ENCODE results near the gene GLE1.
"Not testable (repeated sequence)": the region's sequence is repeated elsewhere in the genome, so short reads cannot be mapped to it uniquely, and the experiment has no call there.

The GLE1 gene

DNA sequence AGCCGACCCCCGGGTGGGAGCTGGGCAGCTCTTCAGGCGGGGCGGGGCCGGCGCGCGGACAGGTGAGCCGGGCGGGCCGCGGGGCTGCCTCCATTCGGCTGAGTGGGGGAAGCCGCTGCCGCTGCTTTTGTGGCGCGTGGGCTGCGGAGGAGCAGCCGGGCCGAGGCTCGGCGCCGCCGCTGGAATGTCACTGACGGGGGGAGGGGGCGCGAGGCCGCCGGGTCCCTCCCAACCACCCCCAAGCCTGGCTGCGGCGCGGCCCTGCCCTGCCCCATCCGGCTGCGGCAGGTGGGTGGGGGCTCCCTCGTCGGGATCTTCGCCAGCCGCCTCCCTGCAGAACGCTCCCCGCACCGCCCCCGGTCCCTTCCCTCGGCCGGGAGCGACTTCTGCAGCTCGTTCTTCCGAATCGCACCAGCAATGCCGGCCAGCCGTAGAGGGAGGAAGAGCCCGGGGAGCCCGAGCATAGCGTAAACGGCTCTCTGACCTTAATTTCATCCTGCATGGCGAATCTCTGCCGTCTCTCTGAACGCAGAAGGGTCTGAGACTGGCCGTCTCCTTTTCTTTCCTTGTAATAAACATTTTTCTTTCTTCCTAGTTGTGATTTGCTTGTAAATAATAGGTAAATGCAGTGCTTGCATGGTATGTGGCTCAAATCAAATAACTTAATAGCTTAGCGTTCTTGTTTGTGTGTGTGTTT, 48.4 kb downstream of the GLE1 start:
- DNase-seq = peak; percentile 59

GRCh38 chr9:128553728-128554127, 49.2 kb downstream of the GLE1 start:
- no peak for DNase-seq

DNA sequence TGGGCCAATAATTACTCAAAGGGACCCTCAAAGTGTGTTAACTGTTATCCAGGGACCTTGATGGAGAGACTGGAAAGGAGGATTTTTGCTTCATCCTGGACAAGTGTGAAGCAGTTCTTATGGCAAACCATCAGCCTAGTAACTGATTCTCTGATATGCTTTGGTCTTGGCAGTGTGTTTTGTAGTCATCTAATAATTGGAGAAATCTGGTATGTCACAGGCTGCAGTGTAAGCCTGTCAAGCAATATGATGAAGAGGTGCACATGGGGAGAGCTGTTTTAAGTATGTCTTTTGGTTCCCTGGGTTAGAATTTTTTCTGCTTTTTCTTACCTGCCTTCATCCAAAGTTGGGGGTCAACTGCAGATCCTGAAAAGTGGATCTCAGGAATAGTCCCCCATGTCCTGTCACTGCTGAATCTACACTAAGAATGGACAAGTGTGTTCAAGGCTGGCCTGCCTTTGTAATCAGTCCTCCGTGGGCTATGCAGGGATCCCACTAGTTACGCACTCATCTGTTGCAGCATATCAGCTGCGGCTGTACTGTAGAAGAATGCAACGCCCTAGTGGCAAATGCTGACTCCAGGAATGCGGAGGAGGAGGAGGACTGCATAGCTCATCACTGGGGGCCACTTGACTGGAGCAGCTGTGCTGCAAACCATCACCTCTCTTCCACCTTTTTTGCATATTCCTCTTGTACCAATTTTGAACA, 49.8 kb downstream of the GLE1 start:
- DNase-seq = no peak

GRCh38 chr9:128555180-128555721, 50.7 kb downstream of the GLE1 start:
- no peak for DNase-seq

DNA sequence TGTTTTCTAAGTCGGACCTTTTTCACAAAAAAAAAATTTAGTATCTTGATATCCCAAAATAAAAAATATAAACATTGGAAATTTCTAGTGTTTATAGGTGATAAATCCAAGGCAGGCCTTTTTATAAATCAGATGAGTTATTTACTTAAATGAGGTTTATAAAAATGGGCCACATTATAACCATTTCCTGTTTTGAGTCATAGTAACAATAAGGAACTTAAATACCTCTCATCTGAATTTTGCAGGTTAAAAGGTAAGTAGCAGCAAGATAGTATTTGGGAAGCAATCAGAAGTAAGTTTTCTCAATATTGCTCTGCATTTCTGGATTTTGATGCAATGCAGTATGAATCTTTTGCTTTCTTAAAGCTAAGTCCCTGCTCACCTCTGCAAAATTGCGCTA, 51.8 kb downstream of the GLE1 start:
- no peak for DNase-seq

DNA sequence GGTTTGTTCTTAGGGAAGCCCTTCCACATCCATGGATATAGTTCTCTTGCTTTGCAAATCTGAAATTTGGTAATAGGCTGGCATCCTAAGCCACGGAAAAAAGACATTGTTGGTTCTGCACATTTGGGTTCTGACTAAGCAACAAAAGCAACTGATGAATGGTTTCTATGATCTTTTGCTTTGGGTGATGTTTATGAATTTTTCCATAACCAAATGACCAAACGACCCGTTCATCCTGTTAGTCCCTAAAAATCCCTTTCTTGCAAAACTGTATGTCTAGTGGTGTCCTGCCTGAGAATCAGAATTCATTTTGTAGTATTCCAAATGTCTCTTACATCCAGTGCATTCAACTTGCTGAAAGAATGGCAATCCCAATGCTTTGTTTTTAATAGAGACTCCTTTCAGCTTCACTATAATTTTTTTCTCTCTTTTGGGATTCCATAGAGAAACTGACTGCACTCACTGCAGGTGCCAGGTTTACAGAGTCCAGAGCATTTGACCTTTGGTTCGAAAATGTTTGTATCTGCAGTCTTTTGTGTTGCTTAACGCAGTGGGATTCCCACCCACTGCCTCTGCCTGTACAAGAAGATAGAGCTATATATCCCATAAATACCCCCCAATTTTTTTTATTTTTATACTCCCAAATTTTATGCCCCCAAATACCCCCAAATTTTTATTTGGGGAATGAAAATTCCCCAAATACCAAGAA, 52.6 kb downstream of the GLE1 start:
- no peak for DNase-seq

DNA sequence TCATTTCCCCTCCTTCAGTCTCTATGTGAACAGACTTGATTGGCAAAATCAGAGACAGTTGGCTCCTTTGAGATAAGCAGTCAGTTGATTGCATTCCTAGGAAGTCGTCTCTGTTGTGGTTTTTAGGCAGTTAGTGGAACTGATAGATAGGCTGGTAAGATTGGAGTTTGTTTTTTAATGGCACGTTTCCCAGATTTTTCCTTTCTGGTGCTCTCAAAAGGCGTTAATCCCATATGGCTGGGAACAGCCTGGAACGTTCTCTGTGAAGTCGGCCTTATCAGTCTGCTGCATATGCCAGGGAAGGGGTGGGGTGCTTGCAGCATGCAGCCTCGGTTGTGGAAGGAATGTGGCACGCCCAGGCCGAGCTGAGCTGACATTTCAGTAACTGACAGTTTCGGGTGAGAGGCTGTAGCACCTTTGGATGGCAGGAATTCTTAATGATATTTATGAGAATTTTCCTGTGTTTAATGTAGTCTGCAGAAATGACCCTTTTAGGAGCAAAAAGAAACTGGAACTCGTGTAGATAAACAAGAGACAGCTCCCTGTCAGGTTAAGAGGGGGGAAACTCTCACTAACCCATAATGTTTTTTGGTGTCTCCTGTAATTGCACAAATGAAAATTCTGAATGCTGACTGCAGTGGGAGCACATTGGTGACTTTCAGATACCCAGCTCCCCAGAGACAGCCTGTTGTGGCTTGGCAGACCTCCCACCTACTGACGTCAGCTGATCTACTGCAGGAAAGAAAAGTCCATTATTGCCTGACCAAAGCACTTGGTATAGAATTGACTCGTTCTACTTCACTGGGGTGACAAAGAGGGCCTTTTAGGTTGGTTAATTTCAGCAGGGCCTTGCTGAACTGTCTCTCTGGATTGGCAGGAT, 54.2 kb downstream of the GLE1 start:
- DNase-seq = no peak

DNA sequence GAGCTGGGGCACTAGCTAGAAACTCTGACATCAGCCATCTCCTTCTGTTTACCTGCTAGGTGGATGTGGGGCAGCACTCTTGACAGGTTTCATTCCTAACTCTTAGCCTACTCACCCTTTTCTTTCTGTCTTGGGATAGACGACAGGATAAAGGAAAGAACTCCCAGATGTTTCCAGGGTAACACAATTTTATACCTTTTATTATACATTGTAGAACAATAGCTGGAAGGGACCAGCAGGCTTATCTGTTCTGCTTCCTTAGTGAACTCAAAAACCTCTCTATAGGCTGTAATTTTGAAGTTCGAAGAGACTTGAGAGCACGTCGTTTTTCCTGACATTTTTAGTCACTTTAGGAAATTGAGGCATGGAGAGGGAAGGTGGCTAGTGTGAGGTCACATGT, 61.1 kb downstream of the GLE1 start:
- no peak for DNase-seq

- DNase-seq = no peak
These were observed 64.1 kb downstream of the GLE1 start for GRCh38 chr9:128568470-128569078.

- DNase-seq = no peak
These were observed 71.0 kb downstream of the GLE1 start for GRCh38 chr9:128575469-128575868.

DNA sequence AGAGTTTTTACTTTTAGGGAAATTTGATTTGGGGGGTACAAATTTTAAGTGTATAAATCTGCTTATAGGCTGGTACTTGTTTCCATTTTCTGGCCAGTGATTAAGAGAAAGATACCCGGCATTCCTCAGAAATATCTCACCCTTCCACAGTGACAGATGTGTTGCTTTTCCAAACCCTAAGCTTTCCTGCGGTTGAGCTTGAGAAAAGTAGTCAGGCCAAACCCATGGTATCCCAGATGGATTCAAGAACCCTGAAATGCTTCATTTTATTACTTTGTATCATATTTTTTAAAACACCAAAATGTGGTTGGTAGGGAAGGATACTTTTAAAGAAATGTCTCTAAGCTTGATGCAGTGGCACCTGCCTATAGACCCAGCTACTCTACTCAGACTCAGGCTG, 71.4 kb downstream of the GLE1 start:
- DNase-seq = no peak

- DNase-seq = no peak
These were observed 72.7 kb downstream of the GLE1 start for GRCh38 chr9:128577206-128577605.

DNA sequence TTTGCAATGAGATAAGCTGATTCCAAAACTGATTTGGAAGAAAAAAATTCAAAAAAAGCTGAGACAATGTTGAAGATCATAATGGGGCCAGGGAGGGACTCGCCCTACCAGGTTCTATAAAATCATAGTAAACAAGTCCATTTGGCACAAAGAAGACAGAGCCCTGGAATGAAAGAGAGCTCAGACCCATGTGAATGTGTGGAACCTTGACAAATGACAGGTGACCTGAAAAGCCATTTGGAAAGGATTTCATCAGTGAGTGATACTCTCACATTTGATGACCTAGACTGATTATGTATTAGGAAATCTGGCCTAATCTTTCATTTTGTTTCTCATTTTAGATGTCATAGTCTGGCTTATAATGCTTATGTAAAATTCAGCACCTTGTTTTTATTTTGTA, 74.7 kb downstream of the GLE1 start:
- no peak for DNase-seq

DNA sequence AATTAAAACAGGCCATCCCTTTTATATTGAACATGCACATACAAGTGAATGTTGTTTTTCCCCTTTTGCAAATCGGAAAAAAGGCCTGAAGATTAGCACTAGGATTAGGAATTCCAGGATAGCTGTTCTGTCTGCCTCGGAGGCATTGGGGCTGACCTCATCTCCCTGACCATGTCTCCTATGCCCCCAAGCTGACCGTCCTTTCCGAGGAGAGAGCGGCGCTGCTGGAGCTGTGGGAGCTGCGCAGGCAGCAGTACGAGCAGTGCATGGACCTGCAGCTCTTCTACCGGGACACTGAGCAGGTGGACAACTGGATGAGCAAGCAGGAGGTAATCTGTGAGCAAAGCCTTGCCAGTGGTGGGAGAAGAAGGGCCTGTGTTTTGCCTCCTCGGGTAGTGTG, 76.2 kb downstream of the GLE1 start:
- DNase-seq = no peak

GRCh38 chr9:128585155-128585554, 80.6 kb downstream of the GLE1 start:
- DNase-seq = not testable (repeated sequence)

DNA sequence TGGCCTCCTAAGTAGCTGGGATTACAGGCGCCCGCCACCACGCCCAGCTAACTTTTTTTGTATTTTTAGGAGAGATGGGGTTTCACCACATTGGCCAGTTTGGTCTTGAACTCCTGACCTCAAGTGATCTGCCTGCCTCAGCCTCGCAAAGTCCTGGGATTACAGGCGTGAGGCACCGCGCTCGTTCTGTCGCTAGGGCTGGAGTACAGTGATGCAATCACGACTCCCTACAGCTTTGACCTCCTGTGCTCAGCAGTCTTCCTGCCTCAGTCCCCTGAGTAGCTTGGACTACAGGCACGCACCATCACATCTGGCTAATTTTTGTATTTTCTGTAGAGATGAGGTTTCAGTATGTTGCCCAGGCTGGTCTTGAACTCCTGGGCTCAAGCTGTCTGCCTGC, 82.4 kb downstream of the GLE1 start:
- DNase-seq = not testable (repeated sequence)

DNA sequence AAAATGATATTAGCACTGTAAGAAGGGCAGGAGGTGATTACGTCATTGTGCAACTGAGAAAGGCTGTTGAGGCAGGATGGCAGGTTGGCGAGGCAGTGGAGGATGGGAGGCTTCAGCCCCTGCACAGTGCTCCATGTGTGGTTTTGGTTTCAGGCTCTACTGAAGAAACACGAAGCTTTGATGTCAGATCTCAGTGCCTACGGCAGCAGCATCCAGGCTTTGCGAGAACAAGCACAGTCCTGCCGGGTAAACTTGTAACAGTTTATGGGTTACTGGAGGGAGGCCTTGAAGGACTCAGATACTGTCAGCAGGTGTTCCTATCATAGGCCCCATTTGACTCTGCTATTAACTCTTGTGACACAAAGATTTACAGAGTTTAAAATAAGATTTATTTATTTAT, 82.9 kb downstream of the GLE1 start:
- DNase-seq = no peak

DNA sequence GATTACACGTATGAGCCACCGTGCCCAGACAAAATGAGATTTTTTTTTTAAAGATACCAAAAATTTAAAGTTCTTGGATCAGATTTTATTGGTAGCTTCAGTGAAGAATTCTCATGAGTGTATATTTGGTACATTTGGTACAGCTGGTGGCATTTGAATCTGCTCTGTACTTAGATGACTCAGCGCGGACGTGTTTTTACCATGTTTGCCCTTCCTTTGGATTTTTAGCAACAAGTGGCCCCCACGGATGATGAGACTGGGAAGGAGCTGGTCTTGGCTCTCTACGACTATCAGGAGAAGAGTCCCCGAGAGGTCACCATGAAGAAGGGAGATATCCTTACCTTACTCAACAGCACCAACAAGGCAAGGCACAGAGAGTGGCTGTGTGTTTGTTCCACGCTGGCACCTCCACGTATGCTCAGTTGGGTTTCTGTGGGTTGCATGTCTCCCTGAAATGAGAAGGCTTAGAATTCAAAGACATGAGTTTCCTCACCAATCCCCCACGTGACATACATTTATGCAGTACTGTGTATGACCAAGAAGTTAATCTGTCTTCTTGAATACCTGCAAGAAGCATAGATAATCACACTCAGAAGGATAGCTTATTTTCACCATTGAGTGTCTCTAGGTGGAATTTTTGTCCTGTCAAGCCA, 84.2 kb downstream of the GLE1 start:
- DNase-seq = no peak
